GM18526 (cell line): ENCODE results near the gene SSBP2.

Source experiments
- POLR2A ChIP-seq: IDR thresholded peaks from 3 replicates; pipeline ENCODE4 v1.6.1; 2011; ENCODE audit not compliant: insufficient read length; ENCODE audit errors: extremely low read depth

SSBP2 gene

GRCh38 chr5:81774374-81774773 is 23.5 kb upstream of the SSBP2 start:
- TF ChIP-seq POLR2A, result no peak

DNA sequence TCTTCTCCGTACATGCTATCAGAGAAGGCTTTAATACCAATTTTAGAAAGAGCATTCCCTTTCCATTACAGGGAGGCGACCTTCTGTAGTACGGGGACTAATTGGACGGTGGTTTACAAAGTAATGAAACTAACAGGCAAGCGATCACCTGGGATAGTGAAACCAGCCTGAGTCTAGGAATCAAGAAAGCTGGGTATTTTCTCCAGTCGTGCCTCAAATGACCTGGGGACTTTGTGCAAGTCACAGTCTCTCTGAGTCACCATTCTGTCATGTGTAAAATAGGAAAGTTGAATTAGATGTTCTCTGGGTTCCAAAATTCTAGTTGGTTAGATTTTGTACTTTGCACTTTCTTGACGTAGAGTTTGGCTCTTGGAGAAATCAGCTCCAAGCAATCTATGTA is 22.7 kb upstream of the SSBP2 start:
- TF ChIP-seq POLR2A, result no peak

- no peak for TF ChIP-seq POLR2A
These were observed 22.3 kb upstream of the SSBP2 start for GRCh38 chr5:81773161-81773560.

DNA sequence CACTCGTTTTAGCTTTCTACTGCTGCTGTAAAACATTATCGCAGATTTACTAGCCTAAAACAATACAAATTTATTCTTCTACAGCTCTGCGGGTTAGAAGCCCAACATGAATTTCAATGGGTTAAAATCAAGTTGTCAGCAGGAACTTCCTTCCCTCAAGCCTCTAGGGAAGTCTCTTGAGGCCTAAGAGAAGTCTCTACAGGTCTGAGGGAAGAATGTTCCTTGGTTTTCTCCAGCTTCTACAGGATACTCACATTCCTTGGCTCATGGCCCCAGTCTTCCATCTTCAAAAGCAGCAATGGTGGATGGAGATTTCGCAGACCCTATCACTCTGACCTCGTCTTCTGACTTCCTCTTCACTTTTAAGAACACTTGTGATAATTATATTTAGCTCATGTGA is 21.6 kb upstream of the SSBP2 start:
- TF ChIP-seq POLR2A, result no peak

DNA sequence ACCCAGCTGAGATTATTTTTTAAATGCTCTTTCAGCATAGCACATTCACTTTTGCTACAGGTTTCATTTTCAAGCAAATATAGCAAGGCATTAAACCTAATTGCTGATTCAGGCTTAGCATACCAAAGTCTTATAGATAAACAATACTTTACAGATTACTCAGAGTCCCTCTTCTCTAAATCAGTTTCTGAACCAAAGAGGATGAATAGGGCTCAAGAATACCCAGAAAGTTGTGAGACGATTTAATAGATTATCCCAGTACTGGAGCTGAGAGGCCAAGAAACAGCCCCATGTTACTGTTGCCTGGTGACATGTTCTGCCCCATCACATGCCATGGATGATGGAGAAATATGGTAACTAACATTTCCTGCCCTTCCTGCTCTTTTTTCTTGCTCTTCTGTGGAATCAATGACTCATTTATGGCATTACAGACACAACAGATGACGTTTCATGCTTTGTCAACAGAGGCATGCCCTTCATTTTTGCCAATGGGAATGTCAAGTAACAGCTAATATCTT is 18.1 kb upstream of the SSBP2 start:
- TF ChIP-seq POLR2A, result no peak

GRCh38 chr5:81767938-81768337 is 17.0 kb upstream of the SSBP2 start:
- TF ChIP-seq POLR2A, result no peak

DNA sequence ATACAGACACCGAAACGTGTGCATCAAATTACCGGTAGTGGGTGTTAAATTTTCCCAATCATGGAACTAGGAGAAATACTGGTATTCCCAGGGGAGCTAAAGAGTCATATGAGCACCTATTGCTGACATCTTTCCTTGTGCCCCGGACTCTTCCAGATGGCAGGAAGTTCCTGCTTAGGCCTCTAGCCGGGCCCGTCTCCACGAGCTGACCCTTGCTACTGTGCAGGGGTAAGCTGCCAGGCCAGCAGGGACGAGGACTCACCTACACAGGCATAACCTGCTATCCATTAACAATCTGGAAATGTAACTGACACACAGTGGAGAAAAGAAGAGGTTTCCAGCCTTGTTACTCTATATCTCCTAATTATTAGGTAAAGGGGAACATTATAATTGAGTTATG is 16.2 kb upstream of the SSBP2 start:
- no peak for TF ChIP-seq POLR2A

GRCh38 chr5:81766611-81767010 is 15.7 kb upstream of the SSBP2 start:
- no peak for TF ChIP-seq POLR2A

DNA sequence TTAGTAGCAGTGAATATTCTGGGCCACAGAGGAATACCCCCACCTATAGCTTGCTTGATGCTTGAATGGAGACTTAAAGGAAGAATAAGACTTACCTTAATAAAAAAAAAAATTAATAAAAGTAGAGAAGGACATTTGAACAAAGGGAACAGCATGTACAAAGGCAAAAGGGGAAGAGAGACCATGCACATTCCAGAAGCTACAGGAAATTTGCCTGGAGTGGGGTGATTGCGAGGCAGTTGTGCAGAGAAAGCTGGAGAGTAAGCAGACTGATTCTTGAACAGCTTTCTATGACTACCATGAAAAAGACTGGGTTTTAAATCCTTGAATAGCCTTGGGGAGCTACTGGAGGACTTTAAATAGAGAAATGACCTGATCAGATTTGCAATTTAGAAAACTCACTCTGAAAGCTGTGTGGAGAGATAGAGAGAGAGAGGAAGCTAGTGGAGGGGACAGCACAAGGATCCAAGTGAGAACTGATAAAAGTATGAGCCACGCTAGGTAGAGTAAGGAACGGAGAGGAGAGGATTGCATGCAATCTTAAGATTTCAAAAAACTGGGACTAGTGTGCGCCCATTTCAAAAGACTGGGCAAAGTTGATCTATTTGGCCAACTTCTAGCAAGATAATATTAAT is 12.5 kb upstream of the SSBP2 start:
- TF ChIP-seq POLR2A, result no peak

DNA sequence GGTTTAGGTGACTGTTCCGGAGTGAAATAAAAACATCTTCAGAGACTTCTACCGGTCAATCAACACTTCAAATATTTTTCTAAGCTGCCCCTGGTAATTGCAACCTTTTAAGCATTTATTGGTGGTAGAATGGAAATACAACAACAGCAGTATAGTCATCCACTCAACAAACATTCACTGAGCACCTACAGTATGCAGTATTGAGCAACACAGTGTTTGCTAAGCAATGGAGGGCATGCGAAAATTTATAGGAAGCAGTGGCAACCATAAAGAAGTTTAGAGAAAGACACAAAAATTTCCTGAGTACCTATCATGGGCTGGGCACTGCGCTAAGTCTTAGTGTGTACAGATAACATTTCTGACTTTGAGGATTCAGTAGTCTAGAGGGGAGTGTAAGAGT is 12.0 kb upstream of the SSBP2 start:
- no peak for TF ChIP-seq POLR2A

- TF ChIP-seq POLR2A, result no peak
These were observed 11.5 kb upstream of the SSBP2 start for GRCh38 chr5:81762401-81762800.

GRCh38 chr5:81761970-81762369 is 11.1 kb upstream of the SSBP2 start:
- TF ChIP-seq POLR2A, result no peak

GRCh38 chr5:81761270-81761669 is 10.4 kb upstream of the SSBP2 start:
- TF ChIP-seq POLR2A, result no peak

DNA sequence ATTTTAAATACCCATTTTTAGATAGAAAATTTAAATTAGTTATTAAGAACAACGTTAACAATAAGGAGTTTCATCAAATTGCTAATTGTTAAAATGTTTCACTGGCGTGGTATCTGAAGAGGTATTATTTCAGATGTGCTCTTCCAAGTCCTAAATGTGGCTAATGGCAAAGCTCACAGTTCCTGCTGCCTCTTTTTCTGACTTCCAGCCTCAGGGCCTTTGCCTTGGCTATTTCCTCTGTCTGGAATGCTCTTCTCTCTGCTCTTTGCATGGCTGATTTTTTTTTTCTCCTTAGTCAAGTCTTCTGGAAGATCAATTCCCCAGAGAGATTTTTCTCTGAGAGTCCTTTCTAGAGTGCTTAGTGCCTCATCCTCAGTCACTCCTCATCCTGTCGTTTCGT is 9.6 kb upstream of the SSBP2 start:
- no peak for TF ChIP-seq POLR2A

GRCh38 chr5:81759632-81760005 is 8.7 kb upstream of the SSBP2 start:
- TF ChIP-seq POLR2A, result no peak

DNA sequence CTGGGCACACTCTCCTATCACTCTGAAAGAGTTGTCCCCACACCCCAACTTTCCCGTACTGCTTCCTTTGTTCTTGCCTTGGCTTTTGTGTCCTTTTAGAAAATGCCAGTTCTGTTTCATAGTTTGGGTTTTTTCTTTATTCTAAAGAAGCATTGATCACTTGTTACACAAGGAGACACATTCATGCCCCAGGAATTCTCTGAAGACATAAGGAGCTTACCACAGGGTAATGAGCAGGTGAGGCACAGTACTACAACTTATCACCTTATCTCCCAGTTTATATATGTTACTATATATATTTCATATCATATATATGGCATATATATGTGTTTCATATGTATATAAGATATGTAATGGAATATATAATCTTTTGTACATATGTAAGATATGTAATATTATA is 6.5 kb upstream of the SSBP2 start:
- TF ChIP-seq POLR2A, result no peak

DNA sequence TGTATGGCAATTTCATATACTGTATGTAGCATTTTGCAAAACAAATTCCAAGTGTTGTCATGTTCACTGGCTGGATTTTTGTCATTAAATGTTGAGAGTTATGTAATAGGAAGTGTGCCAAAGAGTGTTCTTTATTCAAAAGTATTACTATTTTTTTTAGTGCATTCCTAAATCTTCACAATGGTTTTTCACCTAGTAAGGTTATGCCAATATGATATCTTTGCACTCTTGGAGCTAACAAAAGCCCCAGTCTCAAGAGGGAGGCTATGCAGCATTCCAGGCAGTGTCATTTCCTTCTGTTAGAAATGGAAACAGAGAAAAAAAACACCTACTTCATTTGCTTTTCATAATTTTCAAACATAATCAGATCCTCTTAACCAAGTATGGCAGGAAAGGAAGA is 5.1 kb upstream of the SSBP2 start:
- no peak for TF ChIP-seq POLR2A
